ENCODE results near the gene UBE2V1.

The UBE2V1 gene

DNA sequence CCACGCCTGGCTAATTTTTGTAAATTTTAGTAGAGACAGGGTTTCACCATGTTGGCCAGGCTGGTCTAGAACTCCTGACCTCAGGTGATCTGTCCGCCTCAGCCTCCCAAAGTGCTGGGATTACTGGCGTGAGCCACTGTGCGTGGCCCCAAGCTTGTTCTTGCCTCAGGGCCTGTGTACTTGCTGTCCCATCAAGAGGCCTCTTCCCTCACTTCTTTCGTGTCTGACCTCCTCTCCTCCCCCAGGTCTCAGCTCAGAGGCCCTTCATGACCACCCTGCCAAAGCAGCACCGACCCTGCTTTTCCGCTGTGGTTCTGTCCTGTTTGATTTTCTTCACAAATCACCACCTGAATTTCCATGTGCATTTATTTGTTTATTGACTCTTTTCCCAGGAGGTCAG is 10.5 kb upstream of the UBE2V1 start:
- Histone ChIP-seq H3K27me3 (ENCODE audit: insufficient read depth, low read length, poor library complexity, severe bottlenecking) (no peaks in the 10 kb centered on the region), H3K36me3 (ENCODE audit: insufficient read depth, low read length) (peaks cover 55% of the 10 kb centered on the region; the same call in 1 of the 2 replicates), H3K9ac (ENCODE audit: low read depth, low read length, poor library complexity, severe bottlenecking) (no peak overlapping the region), H3K4me1 (ENCODE audit: insufficient read depth, low read length, poor library complexity, severe bottlenecking) (no peaks in the 10 kb centered on the region), H3K9me3 (ENCODE audit: insufficient read depth, low read depth, low read length) (no peaks in the 10 kb centered on the region), H3K9me2 (replicated peaks; ENCODE audit: low read depth, low read length) (no peaks in the 10 kb centered on the region), H2AFZ (ENCODE audit: low read length) (no peak overlapping the region), H3F3A (ENCODE audit: low read depth) (no peaks in the 10 kb centered on the region), H3K79me2 (ENCODE audit: insufficient read depth, low read length) (no peaks in the 10 kb centered on the region), H3K4me3 (ENCODE audit: low read length, poor library complexity, severe bottlenecking) (no peak overlapping the region), H3K4me2 (ENCODE audit: low read depth, low read length, poor library complexity, severe bottlenecking) (no peak overlapping the region), H4K20me1 (ENCODE audit: insufficient read depth, low read length, poor library complexity, severe bottlenecking) (no peaks in the 10 kb centered on the region)
- TF ChIP-seq EZH2phosphoT487 (IDR thresholded peaks at IDR 0.05; ENCODE audit: borderline replicate concordance) (no peak), CTCF (conservative IDR thresholded peaks at IDR 0.05; ENCODE audit: low read length) (no peak)

DNA sequence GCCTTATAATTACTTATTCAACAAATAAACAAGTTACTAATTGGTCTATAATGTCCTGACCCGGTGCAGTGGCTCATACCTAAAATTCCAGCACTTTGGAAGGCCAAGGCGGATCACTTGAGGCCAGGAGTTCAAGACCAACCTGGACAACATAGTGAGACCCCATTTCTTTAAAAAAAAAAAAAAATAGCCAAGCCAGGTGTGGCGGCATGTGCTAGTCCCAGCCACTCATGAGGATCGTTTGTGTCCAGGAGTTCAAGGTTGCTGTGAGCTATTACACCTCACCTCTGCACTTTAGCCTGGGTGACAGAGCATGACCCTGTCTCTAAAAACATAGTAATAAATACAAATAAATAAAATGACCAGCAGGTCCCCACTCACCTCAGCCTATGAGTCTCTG is 9.8 kb upstream of the UBE2V1 start:
- H3K9me2 ChIP-seq (replicated peaks; ENCODE audit: low read depth, low read length): no peaks in the 10 kb centered on the region

GRCh38 chr20:50121858-50122271 is 8.9 kb upstream of the UBE2V1 start:
- Histone ChIP-seq H2AFZ (ENCODE audit: low read length) (no peak overlapping the region), H3K4me2 (ENCODE audit: low read depth, low read length, poor library complexity, severe bottlenecking) (no peak overlapping the region), H3K36me3 (ENCODE audit: insufficient read depth, low read length) (peaks cover 40% of the 10 kb centered on the region; the same call in 1 of the 2 replicates), H3F3A (ENCODE audit: low read depth) (no peaks in the 10 kb centered on the region), H3K79me2 (ENCODE audit: insufficient read depth, low read length) (no peaks in the 10 kb centered on the region), H4K20me1 (ENCODE audit: insufficient read depth, low read length, poor library complexity, severe bottlenecking) (no peaks in the 10 kb centered on the region), H3K9ac (ENCODE audit: low read depth, low read length, poor library complexity, severe bottlenecking) (no peak overlapping the region), H3K9me2 (replicated peaks; ENCODE audit: low read depth, low read length) (no peaks in the 10 kb centered on the region), H3K4me1 (ENCODE audit: insufficient read depth, low read length, poor library complexity, severe bottlenecking) (no peaks in the 10 kb centered on the region), H3K27me3 (ENCODE audit: insufficient read depth, low read length, poor library complexity, severe bottlenecking) (no peaks in the 10 kb centered on the region), H3K4me3 (ENCODE audit: low read length, poor library complexity, severe bottlenecking) (no peak overlapping the region), H3K9me3 (ENCODE audit: insufficient read depth, low read depth, low read length) (no peaks in the 10 kb centered on the region)
- TF ChIP-seq EZH2phosphoT487 (IDR thresholded peaks at IDR 0.05; ENCODE audit: borderline replicate concordance) (no peak), CTCF (conservative IDR thresholded peaks at IDR 0.05; ENCODE audit: low read length) (no peak)

More for the DNA sequence above, 9.8 kb upstream of the UBE2V1 start:
- H3K9me3 ChIP-seq (ENCODE audit: insufficient read depth, low read depth, low read length): no peaks in the 10 kb centered on the region
- H3K36me3 ChIP-seq (ENCODE audit: insufficient read depth, low read length): peaks cover 48% of the 10 kb centered on the region; the same call in 1 of the 2 replicates
- TF ChIP-seq EZH2phosphoT487 (IDR thresholded peaks at IDR 0.05; ENCODE audit: borderline replicate concordance) (no peak), CTCF (conservative IDR thresholded peaks at IDR 0.05; ENCODE audit: low read length) (no peak)
- H3K27me3 ChIP-seq (ENCODE audit: insufficient read depth, low read length, poor library complexity, severe bottlenecking): no peaks in the 10 kb centered on the region
- no peak overlapping the region for H3K4me2 ChIP-seq (ENCODE audit: low read depth, low read length, poor library complexity, severe bottlenecking)
- no peaks in the 10 kb centered on the region for H3K4me1 ChIP-seq (ENCODE audit: insufficient read depth, low read length, poor library complexity, severe bottlenecking)
- H3K4me3 ChIP-seq (ENCODE audit: low read length, poor library complexity, severe bottlenecking): no peak overlapping the region
- no peaks in the 10 kb centered on the region for H3K79me2 ChIP-seq (ENCODE audit: insufficient read depth, low read length)
- H3F3A ChIP-seq (ENCODE audit: low read depth): no peaks in the 10 kb centered on the region
- no peaks in the 10 kb centered on the region for H4K20me1 ChIP-seq (ENCODE audit: insufficient read depth, low read length, poor library complexity, severe bottlenecking)
- no peak overlapping the region for H3K9ac ChIP-seq (ENCODE audit: low read depth, low read length, poor library complexity, severe bottlenecking)
- no peak overlapping the region for H2AFZ ChIP-seq (ENCODE audit: low read length)
